GM23338 (cell line): ENCODE results near the gene GSS. TPM values are rescaled to one million over a fixed set of nuclear protein-coding genes. Genes with fewer than 3 reads are reported as not detected.

ENCODE experiments used
- ATAC-seq: fragments of 200-7000 bp; cut with Tn5 transposase; 3 replicates; pipeline ENCODE4 v1.9.1; 2020
- DNase-seq: peaks from one replicate; pipeline ENCODE4 v3.0.0-alpha.2; 2015; ENCODE audit warnings: low spot score
- H2AFZ ChIP-seq: fragments of 200-600 bp; sonication (generic); 2 replicates; pipeline ENCODE4 v1.8.0; 2016; ENCODE audit warnings: antibody characterized with exemption, mild to moderate bottlenecking, moderate library complexity
- H3F3A ChIP-seq: fragments of 200-600 bp; sonication (generic); replicated peaks from 2 replicates; pipeline ENCODE4 v1.8.0; 2017; ENCODE audit warnings: antibody characterized with exemption, mixed run types, low read depth
- H3K27ac ChIP-seq: fragments of 200-600 bp; sonication (generic); 2 replicates; pipeline ENCODE4 v1.6.1; 2016; ENCODE audit warnings: low read depth
- H3K27me3 ChIP-seq: fragments of 200-600 bp; sonication (generic); 2 replicates; pipeline ENCODE4 v1.8.0; 2016; ENCODE audit warnings: mild to moderate bottlenecking, mixed run types, moderate library complexity; ENCODE audit not compliant: insufficient read depth
- H3K36me3 ChIP-seq: fragments of 200-600 bp; sonication (generic); 2 replicates; pipeline ENCODE4 v1.8.0; 2016; ENCODE audit warnings: mild to moderate bottlenecking; ENCODE audit not compliant: insufficient read depth
- H3K4me1 ChIP-seq: fragments of 200-600 bp; sonication (generic); 2 replicates; pipeline ENCODE4 v1.8.0; 2016; ENCODE audit warnings: mild to moderate bottlenecking, moderate library complexity; ENCODE audit not compliant: insufficient read depth
- H3K4me2 ChIP-seq: fragments of 200-600 bp; sonication (generic); 2 replicates; pipeline ENCODE4 v1.7.1; 2017; ENCODE audit warnings: mixed run types
- H3K4me3 ChIP-seq: fragments of 200-600 bp; sonication (generic); 2 replicates; pipeline ENCODE4 v1.6.1; 2016; ENCODE audit warnings: mixed run types
- H3K79me2 ChIP-seq: fragments of 200-600 bp; sonication (generic); replicated peaks from 2 replicates; pipeline ENCODE4 v1.8.0; 2017; ENCODE audit warnings: mild to moderate bottlenecking; ENCODE audit not compliant: insufficient read depth
- H3K9me2 ChIP-seq: fragments of 200-600 bp; sonication (generic); 2 replicates; pipeline ENCODE4 v1.8.0; 2017; ENCODE audit not compliant: insufficient read depth
- H4K20me1 ChIP-seq: fragments of 200-600 bp; sonication (generic); replicated peaks from 2 replicates; pipeline ENCODE4 v1.8.0; 2017; ENCODE audit warnings: mild to moderate bottlenecking; ENCODE audit not compliant: insufficient read depth
- H3K27ac Mint-ChIP-seq: 2 replicates; pipeline ENCODE4 v1.8.0; 2020; ENCODE audit warnings: inconsistent platforms, mild to moderate bottlenecking, moderate library complexity, mixed read lengths
- H3K27me3 Mint-ChIP-seq: 3 replicates; pipeline ENCODE4 v1.8.0; 2022; ENCODE audit warnings: low read depth, mild to moderate bottlenecking, moderate library complexity, mixed read lengths, inconsistent platforms; ENCODE audit not compliant: insufficient read depth, poor library complexity
- H3K36me3 Mint-ChIP-seq: 3 replicates; pipeline ENCODE4 v1.8.0; 2021; ENCODE audit warnings: low read depth, mild to moderate bottlenecking, inconsistent platforms, moderate library complexity, mixed read lengths
- H3K4me1 Mint-ChIP-seq: 3 replicates; pipeline ENCODE4 v1.8.0; 2020; ENCODE audit warnings: mild to moderate bottlenecking, inconsistent platforms, mixed read lengths
- H3K4me3 Mint-ChIP-seq: 3 replicates; pipeline ENCODE4 v1.8.0; 2021; ENCODE audit warnings: moderate library complexity, mild to moderate bottlenecking, inconsistent platforms, mixed read lengths
- H3K9me3 Mint-ChIP-seq: 3 replicates; pipeline ENCODE4 v1.8.0; 2020; ENCODE audit warnings: moderate library complexity, mild to moderate bottlenecking, inconsistent platforms, mixed read lengths
- CREB1 ChIP-seq: fragments of 250-450 bp; sonication (Bioruptor Pico); IDR thresholded peaks from 2 replicates; pipeline ENCODE4 v1.5.0; 2020; ENCODE audit warnings: low read depth, mild to moderate bottlenecking, moderate library complexity
- ETS1 ChIP-seq: IDR thresholded peaks from 2 replicates; pipeline ENCODE4 v1.6.1; 2016; ENCODE audit warnings: antibody characterized with exemption
- EZH2 ChIP-seq: fragments of 200-600 bp; sonication (generic); IDR thresholded peaks from one replicate; pipeline ENCODE4 v1.8.0; 2017; ENCODE audit warnings: antibody characterized with exemption, mild to moderate bottlenecking, low read depth; ENCODE audit not compliant: unreplicated experiment
- EZH2phosphoT487 ChIP-seq: fragments of 200-600 bp; sonication (generic); IDR thresholded peaks from one replicate; pipeline ENCODE4 v1.8.1; 2018; ENCODE audit warnings: antibody characterized with exemption; ENCODE audit not compliant: unreplicated experiment
- JUNB ChIP-seq: IDR thresholded peaks from one replicate; pipeline ENCODE4 v1.6.1; 2016; ENCODE audit warnings: antibody characterized with exemption; ENCODE audit not compliant: unreplicated experiment
- NANOG ChIP-seq: IDR thresholded peaks from 2 replicates; pipeline ENCODE4 v1.6.1; 2016; ENCODE audit warnings: antibody characterized with exemption, borderline replicate concordance
- POLR2AphosphoS5 ChIP-seq: IDR thresholded peaks from 2 replicates; pipeline ENCODE4 v1.6.1; 2016; ENCODE audit warnings: antibody characterized with exemption, low read depth
- STAT1 ChIP-seq: IDR thresholded peaks from one replicate; pipeline ENCODE4 v1.6.1; 2016; ENCODE audit warnings: antibody characterized with exemption; ENCODE audit not compliant: unreplicated experiment
- ZNF114 ChIP-seq: fragments of 250-450 bp; sonication (Bioruptor Pico); IDR thresholded peaks from 2 replicates; pipeline ENCODE4 v1.5.0; 2020; ENCODE audit warnings: mild to moderate bottlenecking, moderate library complexity
- ZNF331 ChIP-seq: fragments of 250-450 bp; sonication (Bioruptor Pico); IDR thresholded peaks from 2 replicates; pipeline ENCODE4 v1.5.0; 2020; ENCODE audit warnings: low read depth, mild to moderate bottlenecking, moderate library complexity
- ZNF462 ChIP-seq: fragments of 250-450 bp; sonication (Bioruptor Pico); IDR thresholded peaks from 2 replicates; pipeline ENCODE4 v1.5.0; 2020; ENCODE audit warnings: mild to moderate bottlenecking, moderate library complexity
- polyA plus RNA-seq: library from polyadenylated mRNA; unstranded; fragments of >200 nt; fragmentation: Nextera tagmentation; extraction: Ambion mirVana; gene quantifications from 2 replicates; pipeline ENCODE4 v1.2.1, GENCODE V29; 2016
- total RNA-seq: library from RNA; depleted of rRNA; stranded (reverse); fragments of >200 nt; shearing (Covaris generic); gene quantifications from 2 replicates; pipeline ENCODE4 v1.2.3, GENCODE V29; 2014
- TF ChIP-seq, protein P1 (sequence below), 2 experiments: fragments of 200-600 bp in 1 of 2; sonication (generic) in 1 of 2; conservative IDR thresholded peaks; 2 replicates each; pipeline versions ENCODE4 v1.5.1 to v1.6.1; 2016 to 2017; ENCODE audit warnings: antibody characterized with exemption in 2 of 2, low read depth in 2 of 2, mild to moderate bottlenecking in 2 of 2, moderate library complexity in 1 of 2
- TF ChIP-seq, protein P2 (sequence below): IDR thresholded peaks from one replicate; pipeline ENCODE4 v1.6.1; 2018; ENCODE audit warnings: antibody characterized with exemption; ENCODE audit not compliant: unreplicated experiment

The GSS gene
- total and polyA plus RNA-seq, 2 experiments from 2014 or later, result 34.0 to 63.3 TPM

DNA sequence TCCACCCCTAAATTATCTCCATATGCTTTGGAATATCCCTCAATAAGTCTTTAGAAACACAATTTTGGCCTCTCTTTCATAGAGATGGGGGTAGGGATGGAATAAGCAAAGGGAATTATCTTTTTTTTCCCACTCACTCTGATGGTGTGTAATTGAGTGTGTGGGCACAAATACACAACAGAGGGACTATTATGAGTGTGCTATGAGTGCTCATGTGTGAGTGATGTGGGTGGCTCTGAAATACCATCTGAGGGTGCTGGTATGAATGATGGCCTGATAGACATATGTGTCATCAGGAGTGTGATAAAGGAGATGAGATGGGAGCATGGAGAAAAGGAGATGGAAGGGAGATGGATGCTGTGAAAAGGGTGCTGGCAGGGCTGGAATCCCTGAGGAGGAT lies 35.6 kb downstream of the GSS start:
- no peak for DNase-seq
- Histone ChIP-seq H4K20me1 (0 out of 2 replicates have a peak, but pooled peaks cover 3% of the 10 kb centered on the region), H3K4me2 (no peak overlapping the region), H3K27me3 (no peaks in the 10 kb centered on the region), H3K4me3 (no peak overlapping the region), H3K9me2 (peaks cover 8% of the 10 kb centered on the region; the same call in 1 of the 2 replicates), H3K79me2 (no peaks in the 10 kb centered on the region), H3F3A (no peaks in the 10 kb centered on the region), H2AFZ (no peak overlapping the region), H3K36me3 (peaks cover 9% of the 10 kb centered on the region), H3K4me1 (no peaks in the 10 kb centered on the region), H3K27ac (no peak overlapping the region)
- Mint-ChIP-seq H3K27ac (no peak overlapping the region), H3K27me3 (peaks cover 3% of the 10 kb centered on the region), H3K9me3 (no peaks in the 10 kb centered on the region), H3K4me3 (no peak overlapping the region), H3K36me3 (peaks cover 19% of the 10 kb centered on the region), H3K4me1 (no peaks in the 10 kb centered on the region)
- TF ChIP-seq STAT1 (no peak), EZH2phosphoT487 (no peak), JUNB (no peak), POLR2AphosphoS5 (no peak), EZH2 (no peak), NANOG (no peak), ZNF462 (CRISPR knock-in tag) (no peak), CREB1 (CRISPR knock-in tag) (no peak), ZNF331 (CRISPR knock-in tag) (no peak), ZNF114 (CRISPR knock-in tag) (no peak), ETS1 (no peak)
- TF ChIP-seq, protein P1, sequence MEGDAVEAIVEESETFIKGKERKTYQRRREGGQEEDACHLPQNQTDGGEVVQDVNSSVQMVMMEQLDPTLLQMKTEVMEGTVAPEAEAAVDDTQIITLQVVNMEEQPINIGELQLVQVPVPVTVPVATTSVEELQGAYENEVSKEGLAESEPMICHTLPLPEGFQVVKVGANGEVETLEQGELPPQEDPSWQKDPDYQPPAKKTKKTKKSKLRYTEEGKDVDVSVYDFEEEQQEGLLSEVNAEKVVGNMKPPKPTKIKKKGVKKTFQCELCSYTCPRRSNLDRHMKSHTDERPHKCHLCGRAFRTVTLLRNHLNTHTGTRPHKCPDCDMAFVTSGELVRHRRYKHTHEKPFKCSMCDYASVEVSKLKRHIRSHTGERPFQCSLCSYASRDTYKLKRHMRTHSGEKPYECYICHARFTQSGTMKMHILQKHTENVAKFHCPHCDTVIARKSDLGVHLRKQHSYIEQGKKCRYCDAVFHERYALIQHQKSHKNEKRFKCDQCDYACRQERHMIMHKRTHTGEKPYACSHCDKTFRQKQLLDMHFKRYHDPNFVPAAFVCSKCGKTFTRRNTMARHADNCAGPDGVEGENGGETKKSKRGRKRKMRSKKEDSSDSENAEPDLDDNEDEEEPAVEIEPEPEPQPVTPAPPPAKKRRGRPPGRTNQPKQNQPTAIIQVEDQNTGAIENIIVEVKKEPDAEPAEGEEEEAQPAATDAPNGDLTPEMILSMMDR (conservative IDR thresholded peaks at IDR 0.05; ENCODE audit: low read depth in 2 of 2), result no peak
- TF ChIP-seq, protein P2, sequence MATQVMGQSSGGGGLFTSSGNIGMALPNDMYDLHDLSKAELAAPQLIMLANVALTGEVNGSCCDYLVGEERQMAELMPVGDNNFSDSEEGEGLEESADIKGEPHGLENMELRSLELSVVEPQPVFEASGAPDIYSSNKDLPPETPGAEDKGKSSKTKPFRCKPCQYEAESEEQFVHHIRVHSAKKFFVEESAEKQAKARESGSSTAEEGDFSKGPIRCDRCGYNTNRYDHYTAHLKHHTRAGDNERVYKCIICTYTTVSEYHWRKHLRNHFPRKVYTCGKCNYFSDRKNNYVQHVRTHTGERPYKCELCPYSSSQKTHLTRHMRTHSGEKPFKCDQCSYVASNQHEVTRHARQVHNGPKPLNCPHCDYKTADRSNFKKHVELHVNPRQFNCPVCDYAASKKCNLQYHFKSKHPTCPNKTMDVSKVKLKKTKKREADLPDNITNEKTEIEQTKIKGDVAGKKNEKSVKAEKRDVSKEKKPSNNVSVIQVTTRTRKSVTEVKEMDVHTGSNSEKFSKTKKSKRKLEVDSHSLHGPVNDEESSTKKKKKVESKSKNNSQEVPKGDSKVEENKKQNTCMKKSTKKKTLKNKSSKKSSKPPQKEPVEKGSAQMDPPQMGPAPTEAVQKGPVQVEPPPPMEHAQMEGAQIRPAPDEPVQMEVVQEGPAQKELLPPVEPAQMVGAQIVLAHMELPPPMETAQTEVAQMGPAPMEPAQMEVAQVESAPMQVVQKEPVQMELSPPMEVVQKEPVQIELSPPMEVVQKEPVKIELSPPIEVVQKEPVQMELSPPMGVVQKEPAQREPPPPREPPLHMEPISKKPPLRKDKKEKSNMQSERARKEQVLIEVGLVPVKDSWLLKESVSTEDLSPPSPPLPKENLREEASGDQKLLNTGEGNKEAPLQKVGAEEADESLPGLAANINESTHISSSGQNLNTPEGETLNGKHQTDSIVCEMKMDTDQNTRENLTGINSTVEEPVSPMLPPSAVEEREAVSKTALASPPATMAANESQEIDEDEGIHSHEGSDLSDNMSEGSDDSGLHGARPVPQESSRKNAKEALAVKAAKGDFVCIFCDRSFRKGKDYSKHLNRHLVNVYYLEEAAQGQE, result no peak
- no peak for ATAC-seq
